ENCODE results near the gene CBY1. TPM values are rescaled to one million over a fixed set of nuclear protein-coding genes. Genes with fewer than 3 reads are reported as not detected.

The CBY1 gene
- polyA plus RNA-seq, 1 donor: 32.4 TPM

GRCh38 chr22:38700789-38701628 lies 44.6 kb downstream of the CBY1 start, which contains the start of gene JOSD1:
TSS of gene JOSD1 (minus strand) at chr22:38700943. CDS start at chr22:38699987, 956 bp downstream.
- DNase-seq (ENCODE audit: low read depth): peak; percentile 81

GRCh38 chr22:38704654-38705234 lies 48.3 kb downstream of the CBY1 start:
- no peak for DNase-seq (ENCODE audit: low read depth)

- peak; percentile 100 for DNase-seq (ENCODE audit: low read depth)
Observed at GRCh38 chr22:38705235-38706100, 49.0 kb downstream of the CBY1 start, which contains the start of gene GTPBP1. TSS of gene GTPBP1 (plus strand) at chr22:38705944. CDS start at chr22:38705956, 12 bp downstream.

GRCh38 chr22:38706101-38706900 lies 49.9 kb downstream of the CBY1 start:
- no peak for DNase-seq (ENCODE audit: low read depth)

- DNase-seq (ENCODE audit: low read depth): no peak
Observed at GRCh38 chr22:38706901-38707195, 50.4 kb downstream of the CBY1 start.

- no peak for DNase-seq (ENCODE audit: low read depth)
Observed at GRCh38 chr22:38707346-38707745, 50.9 kb downstream of the CBY1 start.

- DNase-seq (ENCODE audit: low read depth): no peak
Observed at GRCh38 chr22:38707984-38708383, 51.5 kb downstream of the CBY1 start.

GRCh38 chr22:38709306-38709705 lies 52.9 kb downstream of the CBY1 start:
- no peak for DNase-seq (ENCODE audit: low read depth)

- no peak for DNase-seq (ENCODE audit: low read depth)
Observed at GRCh38 chr22:38710351-38710750, 53.9 kb downstream of the CBY1 start.

- no peak for DNase-seq (ENCODE audit: low read depth)
Observed at GRCh38 chr22:38710866-38711265, 54.4 kb downstream of the CBY1 start.

GRCh38 chr22:38712486-38713207 lies 56.2 kb downstream of the CBY1 start:
- DNase-seq (ENCODE audit: low read depth): no peak

- DNase-seq (ENCODE audit: low read depth): no peak
Observed at GRCh38 chr22:38713921-38714320, 57.5 kb downstream of the CBY1 start.

GRCh38 chr22:38715176-38715764 lies 58.8 kb downstream of the CBY1 start:
- DNase-seq (ENCODE audit: low read depth): no peak

- DNase-seq (ENCODE audit: low read depth): no peak
Observed at GRCh38 chr22:38715852-38716251, 59.4 kb downstream of the CBY1 start.

- DNase-seq (ENCODE audit: low read depth): no peak
Observed at GRCh38 chr22:38716271-38716670, 59.8 kb downstream of the CBY1 start.

GRCh38 chr22:38716826-38717225 lies 60.4 kb downstream of the CBY1 start:
- DNase-seq (ENCODE audit: low read depth): no peak

GRCh38 chr22:38717244-38717643 lies 60.8 kb downstream of the CBY1 start:
- no peak for DNase-seq (ENCODE audit: low read depth)

GRCh38 chr22:38718414-38718813 lies 62.0 kb downstream of the CBY1 start:
- no peak for DNase-seq (ENCODE audit: low read depth)

GRCh38 chr22:38719196-38719595 lies 62.8 kb downstream of the CBY1 start:
- DNase-seq (ENCODE audit: low read depth): no peak

GRCh38 chr22:38720350-38720749 lies 63.9 kb downstream of the CBY1 start:
- no peak for DNase-seq (ENCODE audit: low read depth)

All from forelimb muscle (tissue), 1 donor.